Right lobe of liver (tissue), 6 donors: ENCODE results near the gene OLA1. TPM values are rescaled to one million over a fixed set of nuclear protein-coding genes. Genes with fewer than 3 reads are reported as not detected.
"Not testable (repeated sequence)": the region's sequence is repeated elsewhere in the genome, so short reads cannot be mapped to it uniquely, and the experiment has no call there.

Experiments used
- ATAC-seq, 4 donors: fragments of 200-7000 bp; cut with Tn5 transposase; one replicate each; pipeline ENCODE4 v1.9.1; 2020; ENCODE audit warnings: mild to moderate bottlenecking in 4 of 4, moderate library complexity in 4 of 4
- DNase-seq, 3 donors: peaks; one replicate each; pipeline ENCODE4 v3.0.0-alpha.2; 2020
- H3K27ac ChIP-seq, 3 donors: fragments of 200-600 bp; one replicate each; pipeline ENCODE4 v1.8.0; 2022
- H3K27me3 ChIP-seq, 2 donors: fragments of 200-600 bp; one replicate each; pipeline ENCODE4 v1.8.0; 2022
- H3K36me3 ChIP-seq, 4 donors: fragments of 200-600 bp; sonication (generic) in 1 of 4; one replicate each; pipeline versions ENCODE4 v1.5.1 to v1.8.0; 2017 to 2022; ENCODE audit warnings: control low read depth in 1 of 4
- H3K4me1 ChIP-seq, 4 donors: fragments of 200-600 bp; sonication (generic) in 1 of 4; one replicate each; pipeline versions ENCODE4 v1.5.1 to v1.8.0; 2017 to 2022; ENCODE audit warnings: control low read depth in 1 of 4
- H3K4me3 ChIP-seq, 3 donors: fragments of 200-600 bp; one replicate each; pipeline ENCODE4 v1.8.0; 2022
- H3K9me3 ChIP-seq, 4 donors: fragments of 200-600 bp; sonication (generic) in 1 of 4; one replicate each; pipeline versions ENCODE4 v1.5.1 to v1.8.0; 2017 to 2022; ENCODE audit warnings: control low read depth in 1 of 4
- CTCF ChIP-seq, 4 donors: fragments of 200-600 bp in 3 of 4; fragments of 450-650 bp in 1 of 4; IDR thresholded peaks; one replicate each; pipeline versions ENCODE4 v1.5.1 to v1.8.0; 2016 to 2022; ENCODE audit warnings: antibody characterized with exemption in 4 of 4, mild to moderate bottlenecking in 2 of 4
- POLR2A ChIP-seq: fragments of 450-650 bp; IDR thresholded peaks from one replicate; pipeline ENCODE4 v1.6.1; 2017; ENCODE audit warnings: antibody characterized with exemption, mild to moderate bottlenecking
- WGBS: methylation state at CpG from one replicate; pipeline ENCODE4 v1.1.6; 2018; ENCODE audit warnings: low coverage, low lambda C conversion rate; ENCODE audit not compliant: insufficient coverage; ENCODE audit errors: missing lambda C conversion rate; 5-methylcytosine and 5-hydroxymethylcytosine counted together
- intact Hi-C, 2 donors: fragments of 100-400 bp; cut with DNase I; formaldehyde crosslinking; loops; one replicate each; pipeline versions ENCODE4 v1.11.2 to v1.14.1; 2022
- total RNA-seq, 6 experiments: library from RNA; depleted of rRNA in 2 of 6; stranded (reverse); fragments of >200 nt in 2 of 6; fragmentation: NEBNext Ultra II Directional in 3 of 6; extraction: Animal tissue kit (Norgen Biotek cat#: 25700) in 3 of 6; gene quantifications; one replicate each; pipeline versions ENCODE4 v1.1.0 to v1.2.4, GENCODE V29; 2016 to 2023
- donor health status: DM: no; HTN: yes; CAD: no.
- donor health status: DM: no; HTN: no; CAD: no.
- donor health status: DM: no; HTN: no; CAD: no.
- donor health status: DM: no; HTN: yes; CAD: no.
- donor health status: DM: no; HTN: yes; CAD: no.

Gene OLA1
- total RNA-seq, 6 experiments from 2014 or later = 22.2 to 60.8 (median 38.6) TPM

DNA sequence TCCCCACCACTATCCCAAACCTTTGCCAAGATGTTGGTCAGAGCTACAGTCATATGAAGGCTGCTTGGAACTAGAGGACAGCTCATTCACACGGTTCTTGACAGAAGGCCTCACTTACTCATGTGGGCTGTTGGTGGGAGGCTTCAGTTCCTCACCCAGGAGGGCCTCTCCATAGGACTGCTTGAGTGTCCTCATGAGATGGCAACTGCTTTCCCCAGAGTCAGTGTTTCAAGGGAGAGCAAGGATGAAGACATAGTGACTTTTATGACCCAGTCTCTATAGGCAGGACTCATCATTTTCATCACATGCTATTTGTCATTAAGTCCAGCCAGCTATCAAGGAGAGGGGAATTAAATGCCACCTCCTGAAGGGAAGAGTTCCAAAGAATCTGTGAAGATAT is 33.4 kb upstream of the OLA1 start:
- Histone ChIP-seq H3K27me3 (no peaks in the 10 kb centered on the region), H3K4me1 (no peaks in the 10 kb centered on the region), H3K9me3 (no peaks in the 10 kb centered on the region), H3K36me3 (no peaks in the 10 kb centered on the region), H3K27ac (no peak overlapping the region), H3K4me3 (no peak overlapping the region)
- DNase-seq = no peak
- intact Hi-C loops = no loop called here
- 50% methylated on average over 1 of the region's 1 CpG for WGBS
- ATAC-seq = no peak
- TF ChIP-seq POLR2A = no peak
- TF ChIP-seq CTCF (IDR thresholded peaks at IDR 0.05) = no peak

DNA sequence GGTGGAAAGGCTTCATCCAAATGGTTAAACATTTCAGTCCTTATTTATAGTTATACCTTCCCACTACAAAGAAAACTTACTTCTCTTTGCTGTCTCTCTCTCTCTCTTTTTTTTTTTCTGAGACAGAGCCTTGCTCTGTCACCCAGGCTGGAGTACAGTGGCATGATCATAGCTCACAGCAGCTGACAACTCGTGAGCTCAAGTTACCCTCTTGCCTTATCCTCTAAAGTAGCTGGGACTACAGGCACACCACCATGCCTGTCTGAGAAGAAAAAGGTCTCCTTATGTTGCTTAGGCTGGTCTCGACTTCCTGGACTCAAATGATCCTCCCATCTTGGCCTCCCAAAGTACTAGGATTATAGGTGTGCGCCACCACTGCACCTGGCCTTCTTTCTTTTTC is 32.3 kb upstream of the OLA1 start:
- Histone ChIP-seq H3K4me3 (no peak overlapping the region), H3K27me3 (no peaks in the 10 kb centered on the region), H3K4me1 (no peaks in the 10 kb centered on the region), H3K27ac (no peak overlapping the region), H3K36me3 (no peaks in the 10 kb centered on the region), H3K9me3 (no peaks in the 10 kb centered on the region)
- 73% methylated on average over 3 of the region's 3 CpGs for WGBS
- DNase-seq (no peak), ATAC-seq (no peak)
- TF ChIP-seq CTCF (IDR thresholded peaks at IDR 0.05) (no peak), POLR2A (no peak)
- intact Hi-C loops = no loop called here

- H3K36me3 ChIP-seq, intact Hi-C loops, DNase-seq, H3K27me3 ChIP-seq, H3K27ac ChIP-seq, H3K4me3 ChIP-seq, H3K4me1 ChIP-seq, ATAC-seq, H3K9me3 ChIP-seq: not testable (repeated sequence)
- WGBS = no CpG with 5 or more reads among the region's 6 CpGs
These were observed 21.9 kb upstream of the OLA1 start for GRCh38 chr2:174270263-174270662.

- intact Hi-C loops = no loop called here
- 83% methylated on average over 5 of the region's 5 CpGs for WGBS
- H3K36me3 ChIP-seq = no peaks in the 10 kb centered on the region
- no peaks in the 10 kb centered on the region for H3K4me1 ChIP-seq
- DNase-seq (no peak), ATAC-seq (no peak)
- H3K27ac ChIP-seq = no peak overlapping the region
- no peaks in the 10 kb centered on the region for H3K9me3 ChIP-seq
- H3K27me3 ChIP-seq = no peaks in the 10 kb centered on the region
- H3K4me3 ChIP-seq = no peak overlapping the region
- TF ChIP-seq POLR2A = no peak
- no peak for TF ChIP-seq CTCF (IDR thresholded peaks at IDR 0.05)
These were observed 18.0 kb upstream of the OLA1 start for GRCh38 chr2:174266288-174266687.

DNA sequence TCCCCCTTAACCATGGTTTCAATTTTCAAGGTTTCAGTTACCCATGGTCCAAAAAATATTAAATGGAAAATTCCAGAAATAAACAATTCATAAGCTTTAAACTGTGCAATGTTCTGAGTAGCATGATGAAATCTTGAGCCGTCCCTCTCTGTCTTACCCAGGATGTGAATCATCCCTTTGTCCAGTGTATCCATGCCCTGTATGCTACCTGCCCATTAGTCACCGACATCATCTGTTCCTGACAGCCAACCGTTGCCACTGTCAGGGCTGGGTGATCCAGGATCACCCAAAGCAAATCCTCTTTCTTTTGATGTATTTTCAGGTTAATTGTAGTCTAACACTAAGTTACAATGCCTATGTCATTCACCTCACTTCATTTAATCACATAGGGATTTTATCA is 15.7 kb upstream of the OLA1 start:
- Histone ChIP-seq H3K9me3 (no peaks in the 10 kb centered on the region), H3K27me3 (no peaks in the 10 kb centered on the region), H3K4me1 (no peaks in the 10 kb centered on the region), H3K27ac (no peak overlapping the region), H3K4me3 (no peak overlapping the region), H3K36me3 (no peaks in the 10 kb centered on the region)
- intact Hi-C loops = no loop called here
- TF ChIP-seq CTCF (IDR thresholded peaks at IDR 0.05) = no peak
- no peak for TF ChIP-seq POLR2A
- WGBS = 58% methylated on average over 3 of the region's 3 CpGs
- DNase-seq (no peak), ATAC-seq (no peak)
